HG03196 (cell line): ENCODE results near the gene DERA.
"Not testable (repeated sequence)": the region's sequence is repeated elsewhere in the genome, so short reads cannot be mapped to it uniquely, and the experiment has no call there.

Source experiments
- ATAC-seq: cut with Tn5 transposase; IDR thresholded peaks from one replicate; pipeline ENCODE4 v1.9.1; 2021; ENCODE audit not compliant: unreplicated experiment

Gene DERA

DNA sequence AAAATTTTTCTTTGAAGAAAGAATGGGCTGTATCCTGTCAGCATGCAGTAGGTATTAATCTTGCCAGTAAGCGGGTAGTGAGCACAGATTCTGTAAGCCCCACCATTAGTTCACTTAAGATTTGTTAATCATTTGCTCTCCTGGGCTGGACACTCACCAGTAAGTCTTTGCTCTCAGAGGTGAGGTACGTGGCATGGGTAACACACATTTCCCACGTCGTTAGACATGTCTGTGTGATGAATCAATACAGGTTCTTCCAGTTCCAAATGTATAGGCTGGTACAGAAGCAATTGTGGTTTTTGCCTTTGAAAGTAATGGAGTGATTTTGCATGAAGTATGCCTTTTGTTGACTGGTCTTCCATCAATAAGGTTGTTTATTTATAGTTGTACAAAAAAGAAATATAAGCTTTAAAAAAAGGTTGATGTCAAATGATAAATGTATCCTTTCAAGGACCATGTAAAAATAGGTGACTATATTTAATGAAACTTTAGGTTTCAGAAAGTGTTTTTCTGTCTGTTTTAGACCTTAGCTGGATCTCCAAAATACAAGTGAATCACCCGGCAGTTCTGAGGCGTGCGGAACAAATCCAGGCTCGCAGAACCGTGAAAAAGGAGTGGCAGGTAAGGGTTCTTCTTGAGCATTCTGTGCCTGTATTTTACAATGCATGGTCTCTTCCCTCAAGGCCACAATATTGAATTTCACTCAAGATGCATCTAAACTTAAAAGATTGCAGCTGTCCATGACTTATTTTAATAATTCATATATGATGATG, 45.5 kb downstream of the DERA start:
- ATAC-seq: no peak

- no peak for ATAC-seq
Observed at GRCh38 chr12:15962760-15963159, 51.6 kb downstream of the DERA start.

DNA sequence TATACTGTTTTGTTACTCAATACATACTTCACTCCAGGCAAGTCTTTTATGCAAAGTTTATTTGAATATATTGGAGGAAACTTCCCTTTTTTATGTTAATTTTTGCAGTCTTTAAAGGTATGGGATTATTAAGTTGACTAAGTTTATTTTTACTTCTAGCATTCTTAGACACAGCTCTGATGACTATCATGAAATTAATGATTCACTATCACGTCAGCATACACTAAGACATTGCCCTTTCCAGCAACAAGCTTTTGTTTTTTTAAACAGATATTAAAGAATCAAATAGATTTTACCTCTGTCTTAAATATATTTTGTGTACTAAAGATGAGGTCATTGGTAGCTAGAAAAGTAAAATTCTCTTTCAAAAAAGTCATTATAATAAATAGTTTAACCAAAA, 52.1 kb downstream of the DERA start:
- no peak for ATAC-seq

GRCh38 chr12:15966426-15966825, 55.3 kb downstream of the DERA start:
- ATAC-seq: no peak

DNA sequence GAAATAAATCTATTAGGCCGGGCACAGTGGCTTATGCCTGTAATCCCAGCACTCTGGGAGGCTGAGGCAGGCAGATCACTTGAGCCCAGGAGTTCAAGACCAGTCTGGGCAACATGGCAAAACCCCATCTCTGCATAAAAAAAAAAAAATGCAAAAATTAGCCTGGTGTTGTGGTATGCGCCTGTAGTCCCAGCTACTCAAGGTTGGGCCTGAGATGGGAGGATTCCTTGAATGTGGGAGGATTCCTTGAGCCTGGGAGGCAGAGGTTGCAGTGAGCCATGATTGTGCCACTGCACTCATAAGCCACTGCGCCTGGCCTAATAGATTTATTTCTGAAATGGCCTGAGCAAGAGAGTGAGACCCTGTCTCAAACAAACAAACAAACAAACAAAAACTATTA, 55.9 kb downstream of the DERA start:
- ATAC-seq: not testable (repeated sequence)

DNA sequence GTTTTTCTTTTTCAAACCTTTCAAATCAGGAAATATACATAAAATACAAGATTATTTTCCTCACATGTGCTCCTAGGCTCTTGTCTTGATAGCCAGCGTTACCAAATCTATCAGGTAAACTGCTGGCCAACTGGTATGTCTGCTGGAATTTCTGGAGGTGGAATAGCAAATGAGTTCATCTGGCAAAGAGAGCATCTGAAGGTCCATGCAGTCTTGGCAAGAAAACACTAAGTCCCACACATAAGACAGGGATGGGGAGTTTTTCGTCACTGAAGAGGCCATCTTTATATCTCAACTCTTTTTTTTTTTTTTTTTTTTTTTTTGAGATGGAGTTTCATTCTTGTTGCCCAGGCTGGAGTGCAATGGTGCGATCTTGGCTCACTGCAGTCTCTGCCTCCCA, 60.1 kb downstream of the DERA start:
- ATAC-seq: no peak

DNA sequence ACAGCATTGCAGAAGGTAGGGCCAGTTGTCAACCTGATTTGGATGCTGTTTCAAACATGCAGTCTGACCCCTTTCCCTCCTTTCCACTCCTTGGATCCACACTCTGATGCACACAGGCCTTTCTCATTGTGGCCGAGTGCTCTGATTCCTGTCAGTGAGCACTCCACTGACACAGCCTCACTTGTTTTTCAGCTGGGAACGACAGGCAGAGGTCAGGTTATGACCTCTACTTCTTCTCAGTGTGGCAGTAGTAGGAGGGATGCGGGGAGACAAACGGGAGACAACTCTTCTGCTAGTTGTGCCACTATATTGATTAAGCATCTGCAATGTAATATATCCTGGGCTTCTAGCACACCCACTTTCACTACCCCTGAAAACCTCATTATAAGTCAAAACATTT, 61.8 kb downstream of the DERA start:
- ATAC-seq: no peak

GRCh38 chr12:15977999-15978951, 67.1 kb downstream of the DERA start:
- no peak for ATAC-seq

DNA sequence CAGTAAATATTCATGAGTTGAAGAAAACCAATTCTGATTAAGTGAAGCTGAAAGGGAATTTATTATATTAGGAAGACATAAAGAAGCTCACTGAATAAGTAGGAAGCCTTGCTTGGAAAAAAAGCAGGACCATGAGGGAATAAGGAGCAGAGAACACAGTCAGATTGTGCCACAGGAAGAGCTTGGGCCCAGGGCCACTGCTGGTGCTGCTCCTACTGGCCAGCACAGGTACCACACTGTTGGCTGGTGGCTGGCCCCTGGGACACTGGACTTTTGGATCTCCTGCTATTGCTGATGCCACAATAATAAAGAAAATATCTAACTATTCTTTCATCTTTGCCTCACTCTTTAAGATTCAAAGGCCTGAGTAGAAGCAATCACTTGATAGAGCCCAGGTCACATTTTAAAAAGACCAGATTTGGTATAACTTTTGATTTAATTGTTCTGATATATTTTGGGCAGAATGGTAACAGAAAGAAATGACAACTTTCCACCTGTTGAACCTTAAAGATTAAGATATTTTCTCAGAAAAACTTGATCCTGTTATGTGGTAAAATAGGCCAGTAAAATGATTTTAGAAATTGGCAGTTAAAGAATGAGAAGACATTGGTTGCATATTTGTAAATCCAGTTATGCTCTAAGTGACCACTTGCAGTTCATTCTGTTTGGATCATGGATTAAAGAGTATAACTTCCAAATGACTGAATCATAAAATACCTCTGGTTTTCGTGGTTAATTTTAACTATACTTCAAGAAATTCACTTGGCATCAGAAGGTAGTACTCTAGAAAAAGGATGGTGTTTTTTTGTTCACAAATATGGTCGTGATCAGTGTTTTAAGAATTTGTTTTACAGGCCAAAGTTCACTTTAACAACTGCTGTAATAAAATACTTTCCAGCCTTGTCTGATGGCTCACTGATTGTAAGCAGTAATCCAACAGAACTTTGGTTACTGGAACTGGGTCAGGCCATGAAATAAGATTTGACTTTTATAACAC, 68.3 kb downstream of the DERA start:
- no peak for ATAC-seq

- no peak for ATAC-seq
Observed at GRCh38 chr12:15982071-15982470, 70.9 kb downstream of the DERA start.

GRCh38 chr12:15982471-15982870, 71.3 kb downstream of the DERA start:
- no peak for ATAC-seq

- no peak for ATAC-seq
Observed at GRCh38 chr12:15982921-15983320, 71.8 kb downstream of the DERA start.

GRCh38 chr12:15984097-15984800, 73.1 kb downstream of the DERA start:
- ATAC-seq: no peak

GRCh38 chr12:15984963-15985362, 73.8 kb downstream of the DERA start:
- no peak for ATAC-seq

GRCh38 chr12:15987696-15988095, 76.6 kb downstream of the DERA start:
- no peak for ATAC-seq

GRCh38 chr12:15988983-15989755, 78.0 kb downstream of the DERA start:
- no peak for ATAC-seq

DNA sequence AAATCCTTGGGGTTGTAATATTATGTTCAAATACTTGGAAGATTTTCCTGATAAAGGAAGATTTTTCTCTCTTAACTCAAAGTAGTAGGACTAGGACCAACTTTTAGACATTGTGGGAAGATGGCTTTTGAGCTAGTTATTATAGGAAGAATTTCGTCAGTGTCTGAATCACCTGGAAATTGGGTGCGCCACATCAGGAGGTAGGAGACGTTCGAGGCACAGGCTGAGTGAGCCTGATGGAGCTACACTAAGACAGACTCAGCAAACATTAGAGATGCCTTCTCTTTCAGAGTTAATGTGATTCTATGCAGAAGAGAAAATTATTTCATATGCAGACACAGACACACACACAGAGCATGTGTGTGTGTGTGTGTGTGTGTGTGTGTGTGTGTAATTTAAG, 84.7 kb downstream of the DERA start:
- no peak for ATAC-seq

- ATAC-seq: no peak
Observed at GRCh38 chr12:15996254-15996653, 85.1 kb downstream of the DERA start.

- ATAC-seq: no peak
Observed at GRCh38 chr12:15996948-15997347, 85.8 kb downstream of the DERA start.

DNA sequence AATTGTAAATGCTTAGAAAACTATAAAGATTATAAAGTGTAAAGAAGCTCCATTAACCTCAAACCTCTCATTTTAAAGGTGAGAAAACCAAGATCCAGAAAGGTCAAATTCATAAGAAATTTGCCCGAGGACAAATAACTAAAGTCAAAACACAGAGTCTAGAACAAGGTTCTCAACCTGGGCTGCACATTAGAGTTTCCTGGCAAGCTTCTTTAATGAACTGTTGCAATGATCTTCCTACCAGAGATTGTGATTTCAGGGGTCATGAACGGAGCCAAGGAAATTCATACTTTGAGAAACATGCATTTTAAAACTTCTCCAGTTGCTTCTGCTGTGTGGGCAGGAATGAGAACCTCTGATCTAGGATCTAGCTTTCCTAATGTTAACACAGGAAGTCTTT, 86.8 kb downstream of the DERA start:
- ATAC-seq: no peak
